ENCODE data around the gene CXorf58. TPM values are rescaled to one million over a fixed set of nuclear protein-coding genes. Genes with fewer than 3 reads are reported as not detected.
"Not testable (repeated sequence)": the region's sequence is repeated elsewhere in the genome, so short reads cannot be mapped to it uniquely, and the experiment has no call there.

The CXorf58 gene, protein sequence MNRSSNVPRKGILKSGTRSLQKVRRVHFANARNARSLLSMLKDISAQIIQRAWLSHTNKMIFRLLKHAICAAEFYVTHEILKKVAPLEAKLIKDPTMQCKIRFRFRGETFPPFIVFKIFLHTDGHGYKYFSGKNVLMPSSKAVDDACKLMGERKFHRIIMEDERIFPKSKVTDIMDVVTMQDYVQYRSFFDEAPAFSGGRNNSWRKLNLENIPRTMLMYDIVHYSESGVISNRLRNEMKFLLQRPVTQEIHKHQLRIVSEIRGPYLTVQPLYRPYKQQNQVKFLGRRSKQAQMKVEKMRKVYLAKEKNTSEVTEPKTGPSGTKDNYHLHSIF
- total RNA-seq (under 1 TPM; 0.05 to 0.17 TPM), polyA plus RNA-seq (not detected)

DNA sequence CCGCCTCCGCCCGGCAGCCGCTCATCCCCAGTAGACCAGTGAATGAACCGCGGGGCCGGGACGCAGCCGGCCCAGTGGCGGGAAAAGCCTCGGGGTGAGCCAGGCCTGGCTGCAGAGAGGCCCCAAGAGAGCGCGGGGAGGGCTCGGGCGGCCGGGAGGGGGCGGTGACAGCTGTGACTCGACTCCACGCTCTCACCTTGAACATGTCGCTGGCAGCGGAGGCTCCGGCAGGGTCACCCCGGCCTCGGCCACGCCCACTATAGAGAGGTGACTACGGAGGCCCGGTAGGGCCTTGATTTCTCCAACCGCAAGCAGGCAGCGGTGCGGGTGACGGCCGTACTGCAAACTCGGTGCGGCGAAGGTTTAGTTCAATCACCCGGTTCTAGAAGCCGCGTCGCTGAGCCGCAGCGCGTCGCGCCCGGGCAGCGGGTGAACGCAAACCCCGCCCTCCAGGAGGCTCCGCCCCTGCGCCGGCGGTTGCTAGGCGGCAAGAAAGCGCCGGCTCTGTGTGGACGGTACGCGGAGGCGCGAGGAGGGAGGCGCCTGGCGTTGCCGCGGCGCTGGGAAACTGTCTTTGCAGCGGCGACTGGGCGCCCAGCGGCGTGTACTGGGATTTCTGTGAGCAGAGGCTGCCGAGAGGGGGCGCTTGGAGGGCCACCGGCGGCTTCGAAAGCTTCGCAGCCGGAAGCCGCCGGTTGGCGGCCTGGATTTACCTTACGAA, at the start of gene CXorf58, which contains the start of gene APOO:
CXorf58 (plus strand) TSS at position 509 of the 721 bp plus-strand sequence. CDS start 2,297 bp downstream, outside the sequence.
APOO (minus strand) TSS at position 441 of the 721 bp plus-strand sequence; CDS start at position 205, 236 bp downstream.
- Histone ChIP-seq H3K4me3 (ENCODE audit: low read depth in 1 of 3, low read length in 3 of 3) (peak within 1 kb of the TSS in 2 of 3 donors; percentile 61 to 74), H3K36me3 (ENCODE audit: control insufficient read depth in 4 of 4, insufficient read depth in 3 of 4, low read depth in 1 of 4, low read length in 3 of 4) (no peaks in the 10 kb centered on the region)
- WGBS: under 1% methylated on average over 81 of the region's 81 CpGs

DNA sequence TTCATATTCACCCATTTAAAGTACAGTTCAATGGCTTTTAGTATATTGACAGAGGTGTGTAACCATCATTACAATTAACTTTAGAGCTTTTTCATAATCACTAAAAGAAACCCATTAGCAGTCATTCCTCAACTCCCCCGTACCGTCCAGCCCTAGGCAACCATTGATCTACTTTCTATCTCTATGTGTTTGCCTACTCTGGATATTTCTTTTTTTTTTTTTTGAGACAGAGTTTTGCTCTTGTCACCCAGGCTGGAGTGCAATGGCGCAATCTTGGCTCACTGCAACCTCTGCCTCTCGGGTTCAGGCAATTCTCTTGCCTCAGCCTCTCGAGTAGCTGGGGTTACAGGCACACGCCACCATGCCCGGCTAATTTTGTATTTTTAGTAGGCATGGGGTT, 48.6 kb upstream of the CXorf58 start:
- H3K4me3 ChIP-seq (ENCODE audit: low read depth in 1 of 3, low read length in 3 of 3); H3K27me3 ChIP-seq (ENCODE audit: control insufficient read depth in 4 of 4, insufficient read depth in 4 of 4, low read length in 3 of 4); DNase-seq (ENCODE audit: low spot score); H3K9ac ChIP-seq (ENCODE audit: low read depth in 1 of 2, low read length in 2 of 2); H3K4me1 ChIP-seq (ENCODE audit: control insufficient read depth in 4 of 4, insufficient read depth in 4 of 4, low read length in 3 of 4); H3K9me3 ChIP-seq (ENCODE audit: control insufficient read depth in 4 of 4, low read length in 3 of 4); H3K27ac ChIP-seq (ENCODE audit: low read depth in 1 of 2, low read length in 2 of 2); H3K36me3 ChIP-seq (ENCODE audit: control insufficient read depth in 4 of 4, insufficient read depth in 3 of 4, low read depth in 1 of 4, low read length in 3 of 4): not testable (repeated sequence)
- WGBS: 60% methylated on average over 7 of the region's 7 CpGs

More for the DNA sequence above, at the start of gene CXorf58, which contains the start of gene APOO:
- peak; percentile 89 for DNase-seq (ENCODE audit: low spot score)
- no peaks in the 10 kb centered on the region for H3K9me3 ChIP-seq (ENCODE audit: control insufficient read depth in 4 of 4, low read length in 3 of 4)
- no peaks in the 10 kb centered on the region for H3K27me3 ChIP-seq (ENCODE audit: control insufficient read depth in 4 of 4, insufficient read depth in 4 of 4, low read length in 3 of 4)
- H3K27ac ChIP-seq (ENCODE audit: low read depth in 1 of 2, low read length in 2 of 2): peak within 1 kb of the TSS; percentile 80 to 81
- H3K9ac ChIP-seq (ENCODE audit: low read depth in 1 of 2, low read length in 2 of 2): peak within 1 kb of the TSS; percentile 67 to 84
- TF ChIP-seq, protein P1, sequence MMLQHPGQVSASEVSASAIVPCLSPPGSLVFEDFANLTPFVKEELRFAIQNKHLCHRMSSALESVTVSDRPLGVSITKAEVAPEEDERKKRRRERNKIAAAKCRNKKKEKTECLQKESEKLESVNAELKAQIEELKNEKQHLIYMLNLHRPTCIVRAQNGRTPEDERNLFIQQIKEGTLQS (IDR thresholded peaks at IDR 0.05): no peak
- TF ChIP-seq, protein P2, sequence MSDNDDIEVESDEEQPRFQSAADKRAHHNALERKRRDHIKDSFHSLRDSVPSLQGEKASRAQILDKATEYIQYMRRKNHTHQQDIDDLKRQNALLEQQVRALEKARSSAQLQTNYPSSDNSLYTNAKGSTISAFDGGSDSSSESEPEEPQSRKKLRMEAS (IDR thresholded peaks at IDR 0.05): peak; percentile 22
- TF ChIP-seq, protein P3, sequence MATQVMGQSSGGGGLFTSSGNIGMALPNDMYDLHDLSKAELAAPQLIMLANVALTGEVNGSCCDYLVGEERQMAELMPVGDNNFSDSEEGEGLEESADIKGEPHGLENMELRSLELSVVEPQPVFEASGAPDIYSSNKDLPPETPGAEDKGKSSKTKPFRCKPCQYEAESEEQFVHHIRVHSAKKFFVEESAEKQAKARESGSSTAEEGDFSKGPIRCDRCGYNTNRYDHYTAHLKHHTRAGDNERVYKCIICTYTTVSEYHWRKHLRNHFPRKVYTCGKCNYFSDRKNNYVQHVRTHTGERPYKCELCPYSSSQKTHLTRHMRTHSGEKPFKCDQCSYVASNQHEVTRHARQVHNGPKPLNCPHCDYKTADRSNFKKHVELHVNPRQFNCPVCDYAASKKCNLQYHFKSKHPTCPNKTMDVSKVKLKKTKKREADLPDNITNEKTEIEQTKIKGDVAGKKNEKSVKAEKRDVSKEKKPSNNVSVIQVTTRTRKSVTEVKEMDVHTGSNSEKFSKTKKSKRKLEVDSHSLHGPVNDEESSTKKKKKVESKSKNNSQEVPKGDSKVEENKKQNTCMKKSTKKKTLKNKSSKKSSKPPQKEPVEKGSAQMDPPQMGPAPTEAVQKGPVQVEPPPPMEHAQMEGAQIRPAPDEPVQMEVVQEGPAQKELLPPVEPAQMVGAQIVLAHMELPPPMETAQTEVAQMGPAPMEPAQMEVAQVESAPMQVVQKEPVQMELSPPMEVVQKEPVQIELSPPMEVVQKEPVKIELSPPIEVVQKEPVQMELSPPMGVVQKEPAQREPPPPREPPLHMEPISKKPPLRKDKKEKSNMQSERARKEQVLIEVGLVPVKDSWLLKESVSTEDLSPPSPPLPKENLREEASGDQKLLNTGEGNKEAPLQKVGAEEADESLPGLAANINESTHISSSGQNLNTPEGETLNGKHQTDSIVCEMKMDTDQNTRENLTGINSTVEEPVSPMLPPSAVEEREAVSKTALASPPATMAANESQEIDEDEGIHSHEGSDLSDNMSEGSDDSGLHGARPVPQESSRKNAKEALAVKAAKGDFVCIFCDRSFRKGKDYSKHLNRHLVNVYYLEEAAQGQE (IDR thresholded peaks at IDR 0.05): no peak
- TF ChIP-seq RXRA (IDR thresholded peaks at IDR 0.05): peak; percentile 4 to 35
- peak; percentile 57 for TF ChIP-seq YY1 (IDR thresholded peaks at IDR 0.05)
- TF ChIP-seq NR2F2 (IDR thresholded peaks at IDR 0.05): no peak
- TF ChIP-seq JUND (IDR thresholded peaks at IDR 0.05): peak in 1 of 2 donors; percentile 8
- TF ChIP-seq, protein P4, sequence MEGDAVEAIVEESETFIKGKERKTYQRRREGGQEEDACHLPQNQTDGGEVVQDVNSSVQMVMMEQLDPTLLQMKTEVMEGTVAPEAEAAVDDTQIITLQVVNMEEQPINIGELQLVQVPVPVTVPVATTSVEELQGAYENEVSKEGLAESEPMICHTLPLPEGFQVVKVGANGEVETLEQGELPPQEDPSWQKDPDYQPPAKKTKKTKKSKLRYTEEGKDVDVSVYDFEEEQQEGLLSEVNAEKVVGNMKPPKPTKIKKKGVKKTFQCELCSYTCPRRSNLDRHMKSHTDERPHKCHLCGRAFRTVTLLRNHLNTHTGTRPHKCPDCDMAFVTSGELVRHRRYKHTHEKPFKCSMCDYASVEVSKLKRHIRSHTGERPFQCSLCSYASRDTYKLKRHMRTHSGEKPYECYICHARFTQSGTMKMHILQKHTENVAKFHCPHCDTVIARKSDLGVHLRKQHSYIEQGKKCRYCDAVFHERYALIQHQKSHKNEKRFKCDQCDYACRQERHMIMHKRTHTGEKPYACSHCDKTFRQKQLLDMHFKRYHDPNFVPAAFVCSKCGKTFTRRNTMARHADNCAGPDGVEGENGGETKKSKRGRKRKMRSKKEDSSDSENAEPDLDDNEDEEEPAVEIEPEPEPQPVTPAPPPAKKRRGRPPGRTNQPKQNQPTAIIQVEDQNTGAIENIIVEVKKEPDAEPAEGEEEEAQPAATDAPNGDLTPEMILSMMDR (IDR thresholded peaks at IDR 0.05; ENCODE audit: low read depth, low read length, missing input control): peak; percentile 89
- peak; percentile 73 to 78 for TF ChIP-seq RAD21 (IDR thresholded peaks at IDR 0.05)
- TF ChIP-seq TAF1 (conservative IDR thresholded peaks at IDR 0.05): peak; percentile 29
- TF ChIP-seq HNF4A (conservative IDR thresholded peaks at IDR 0.05): no peak
- no peak for TF ChIP-seq FOXA2 (IDR thresholded peaks at IDR 0.05)
- TF ChIP-seq, protein P5, sequence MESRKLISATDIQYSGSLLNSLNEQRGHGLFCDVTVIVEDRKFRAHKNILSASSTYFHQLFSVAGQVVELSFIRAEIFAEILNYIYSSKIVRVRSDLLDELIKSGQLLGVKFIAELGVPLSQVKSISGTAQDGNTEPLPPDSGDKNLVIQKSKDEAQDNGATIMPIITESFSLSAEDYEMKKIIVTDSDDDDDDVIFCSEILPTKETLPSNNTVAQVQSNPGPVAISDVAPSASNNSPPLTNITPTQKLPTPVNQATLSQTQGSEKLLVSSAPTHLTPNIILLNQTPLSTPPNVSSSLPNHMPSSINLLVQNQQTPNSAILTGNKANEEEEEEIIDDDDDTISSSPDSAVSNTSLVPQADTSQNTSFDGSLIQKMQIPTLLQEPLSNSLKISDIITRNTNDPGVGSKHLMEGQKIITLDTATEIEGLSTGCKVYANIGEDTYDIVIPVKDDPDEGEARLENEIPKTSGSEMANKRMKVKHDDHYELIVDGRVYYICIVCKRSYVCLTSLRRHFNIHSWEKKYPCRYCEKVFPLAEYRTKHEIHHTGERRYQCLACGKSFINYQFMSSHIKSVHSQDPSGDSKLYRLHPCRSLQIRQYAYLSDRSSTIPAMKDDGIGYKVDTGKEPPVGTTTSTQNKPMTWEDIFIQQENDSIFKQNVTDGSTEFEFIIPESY (IDR thresholded peaks at IDR 0.05): peak; percentile 57
- peak; percentile 54 for TF ChIP-seq SP1 (IDR thresholded peaks at IDR 0.05)
- TF ChIP-seq FOXA1 (IDR thresholded peaks at IDR 0.05): no peak
- no peak for TF ChIP-seq EGR1 (IDR thresholded peaks at IDR 0.05; ENCODE audit: low read depth in 2 of 2)
- TF ChIP-seq GABPA (IDR thresholded peaks at IDR 0.05 in 1 of 2, conservative IDR thresholded peaks at IDR 0.05 in 1 of 2): peak in 1 of 2 donors; percentile 55
- no peak for TF ChIP-seq HNF4G (IDR thresholded peaks at IDR 0.05)
- H3K4me1 ChIP-seq (ENCODE audit: control insufficient read depth in 4 of 4, insufficient read depth in 4 of 4, low read length in 3 of 4): peaks cover 0 to 6% (median 2%) of the 10 kb centered on the region in 4 donors
